ENCODE measurements around the gene OR1D2. TPM values are rescaled to one million over a fixed set of nuclear protein-coding genes. Genes with fewer than 3 reads are reported as not detected.

The OR1D2 gene
- total and polyA plus RNA-seq, 2 donors (not counting 1 experiment from before 2014, with no cell fraction given): not detected

DNA sequence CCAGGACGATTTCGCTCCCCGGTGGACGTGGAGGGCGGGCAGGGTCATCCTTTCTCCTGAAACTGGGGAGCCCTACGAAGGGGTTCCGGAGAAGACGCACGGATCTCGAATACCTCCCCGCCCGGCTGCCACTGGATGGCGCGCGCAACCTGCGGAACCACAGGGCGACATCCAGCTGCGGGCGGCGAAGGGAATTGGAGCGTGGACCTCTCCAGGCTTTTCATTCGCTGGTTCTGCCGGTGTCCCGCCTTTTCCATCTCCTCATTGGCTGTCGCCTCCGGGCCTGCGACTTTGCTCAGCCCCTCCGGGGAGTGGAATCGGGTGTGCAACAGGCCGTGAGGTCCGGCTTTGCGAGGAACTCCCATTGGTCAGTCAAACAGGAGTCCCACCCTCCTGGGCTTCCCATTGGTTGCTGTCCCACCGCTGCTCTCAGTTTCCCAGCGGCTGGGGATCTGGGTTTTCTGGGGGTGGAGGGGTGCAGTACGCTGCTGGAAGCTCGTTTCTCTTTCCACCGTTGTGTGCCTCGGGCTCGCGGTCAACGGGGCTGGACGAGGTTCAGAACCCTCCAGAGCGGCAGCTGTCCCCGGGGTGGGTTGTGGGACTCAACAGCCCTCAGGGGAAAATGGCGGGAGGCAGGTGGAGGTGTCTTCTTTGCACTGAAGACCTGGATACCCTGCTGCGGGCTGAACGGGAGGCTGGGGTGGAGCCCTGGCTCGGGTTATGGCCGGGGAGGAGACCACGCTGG is 55.3 kb downstream of the OR1D2 start:
- Histone ChIP-seq H3K79me2 (ENCODE audit: control insufficient read depth, insufficient read depth, low read length) (no peaks in the 10 kb centered on the region), H3K4me3 (ENCODE audit: control extremely low read depth in 1 of 5, extremely low read depth in 1 of 5, insufficient read depth in 1 of 5, low read depth in 2 of 5, low read length in 4 of 5) (peak overlapping the region; percentile 36 to 84 (median 76)), H3K9ac (ENCODE audit: low read length) (peak overlapping the region; percentile 66), H4K20me1 (ENCODE audit: control insufficient read depth, insufficient read depth, low read length, poor library complexity, severe bottlenecking) (no peaks in the 10 kb centered on the region), H3K4me1 (ENCODE audit: control insufficient read depth in 2 of 2, insufficient read depth in 2 of 2, low read length in 2 of 2) (peaks cover 6 to 13% of the 10 kb centered on the region in 2 donors), H3K36me3 (replicated peaks in 1 of 2; ENCODE audit: control extremely low read depth in 1 of 2, control insufficient read depth in 1 of 2, extremely low read depth in 1 of 2, insufficient read depth in 2 of 2, low read length in 1 of 2) (no peaks in the 10 kb centered on the region), H3K4me2 (replicated peaks; ENCODE audit: low read depth, low read length, poor library complexity, severe bottlenecking) (peak overlapping the region; percentile 79), H3K9me3 (ENCODE audit: control extremely low read depth in 1 of 3, control insufficient read depth in 2 of 3, insufficient read depth in 1 of 3, low read length in 2 of 3) (peaks cover 0 to 8% (median 7%) of the 10 kb centered on the region in 3 donors), H3K27me3 (replicated peaks in 1 of 4; ENCODE audit: control extremely low read depth in 1 of 4, control insufficient read depth in 3 of 4, insufficient read depth in 4 of 4, low read length in 3 of 4) (peaks cover 0 to under 1% (median 0%) of the 10 kb centered on the region in 4 experiments), H3K27ac (ENCODE audit: low read length in 2 of 2) (peak overlapping the region in 1 of 2 donors; percentile 7), H2AFZ (ENCODE audit: insufficient read depth, low read depth, low read length, poor library complexity, severe bottlenecking) (peak overlapping the region; percentile 88)
- peak overlapping the region; percentile 93 for H3K4me3 Mint-ChIP-seq
- H3K4me1 Mint-ChIP-seq: peaks cover 7% of the 10 kb centered on the region
- POLR2A ChIA-PET: interaction anchor here (0.5 to 0.9 kb wide), 4 partner anchors 512 to 596 kb away, joined by 3 to 8 read pairs (median 4); partner anchors contain the start of genes CTNS and SHPK
- H3K27ac Mint-ChIP-seq: peak overlapping the region; percentile 86
- peaks cover 3% of the 10 kb centered on the region for H3K9me3 Mint-ChIP-seq (ENCODE audit: insufficient read depth)
- no peaks in the 10 kb centered on the region for H3K27me3 Mint-ChIP-seq
- DNase-seq (peak; percentile 96), ATAC-seq (ENCODE audit: low read depth) (peak; percentile 97)
- intact Hi-C loops (cut with micrococcal nuclease): loop anchor here (1.0 to 5.0 kb wide), 4 partner anchors 46 to 688 kb away; partner anchors contain the start of genes CTNS and SHPK
- WGBS (ENCODE audit: insufficient coverage): 2% methylated on average over 48 of the region's 50 CpGs
- CTCF ChIA-PET: interaction anchor here (0.6 to 1.8 kb wide), 19 partner anchors 14 to 777 kb away, joined by 3 to 14 read pairs (median 3); partner anchors contain the start of genes CTNS and SHPK
- no peak for TF ChIP-seq EZH2 (IDR thresholded peaks at IDR 0.05; ENCODE audit: borderline replicate concordance, insufficient read depth, low read depth, low read length, poor library complexity, severe bottlenecking)
- TF ChIP-seq CTCF (IDR thresholded peaks at IDR 0.05): peak; percentile 76

GRCh38 chr17:3046753-3047152 is 57.5 kb downstream of the OR1D2 start:
- Histone ChIP-seq H3K27ac (ENCODE audit: low read length in 2 of 2) (no peak overlapping the region), H3K9me3 (ENCODE audit: control extremely low read depth in 1 of 3, control insufficient read depth in 2 of 3, insufficient read depth in 1 of 3, low read length in 2 of 3) (peaks cover 3 to 13% (median 13%) of the 10 kb centered on the region in 3 donors), H3K27me3 (replicated peaks in 1 of 4; ENCODE audit: control extremely low read depth in 1 of 4, control insufficient read depth in 3 of 4, insufficient read depth in 4 of 4, low read length in 3 of 4) (peaks cover 0 to 2% (median 0%) of the 10 kb centered on the region in 4 experiments), H4K20me1 (ENCODE audit: control insufficient read depth, insufficient read depth, low read length, poor library complexity, severe bottlenecking) (no peaks in the 10 kb centered on the region), H3K4me2 (replicated peaks; ENCODE audit: low read depth, low read length, poor library complexity, severe bottlenecking) (no peak overlapping the region), H3K79me2 (ENCODE audit: control insufficient read depth, insufficient read depth, low read length) (no peaks in the 10 kb centered on the region), H3K36me3 (replicated peaks in 1 of 2; ENCODE audit: control extremely low read depth in 1 of 2, control insufficient read depth in 1 of 2, extremely low read depth in 1 of 2, insufficient read depth in 2 of 2, low read length in 1 of 2) (no peaks in the 10 kb centered on the region), H3K4me1 (ENCODE audit: control insufficient read depth in 2 of 2, insufficient read depth in 2 of 2, low read length in 2 of 2) (peaks cover 6 to 13% of the 10 kb centered on the region in 2 donors), H2AFZ (ENCODE audit: insufficient read depth, low read depth, low read length, poor library complexity, severe bottlenecking) (no peak overlapping the region), H3K9ac (ENCODE audit: low read length) (no peak overlapping the region), H3K4me3 (ENCODE audit: control extremely low read depth in 1 of 5, extremely low read depth in 1 of 5, insufficient read depth in 1 of 5, low read depth in 2 of 5, low read length in 4 of 5) (no peak overlapping the region)
- H3K4me3 Mint-ChIP-seq: no peak overlapping the region
- peaks cover 5% of the 10 kb centered on the region for H3K9me3 Mint-ChIP-seq (ENCODE audit: insufficient read depth)
- CTCF ChIA-PET: no interaction called here
- intact Hi-C loops (cut with micrococcal nuclease): loop anchor here (5.0 kb wide), 1 partner anchor 691 kb away; no protein-coding TSS in a partner anchor
- H3K4me1 Mint-ChIP-seq: peaks cover 7% of the 10 kb centered on the region
- ATAC-seq (ENCODE audit: low read depth) (no peak), DNase-seq (no peak)
- TF ChIP-seq EZH2 (IDR thresholded peaks at IDR 0.05; ENCODE audit: borderline replicate concordance, insufficient read depth, low read depth, low read length, poor library complexity, severe bottlenecking) (no peak), CTCF (IDR thresholded peaks at IDR 0.05) (no peak)
- peaks cover 6% of the 10 kb centered on the region for H3K27me3 Mint-ChIP-seq
- no CpG with 5 or more reads among the region's 3 CpGs for WGBS (ENCODE audit: insufficient coverage)
- POLR2A ChIA-PET: no interaction called here
- no peak overlapping the region for H3K27ac Mint-ChIP-seq
